OCI-LY7 (cell line): ENCODE measurements around the gene ZKSCAN1. TPM values are rescaled to one million over a fixed set of nuclear protein-coding genes. Genes with fewer than 3 reads are reported as not detected.
"Not testable (repeated sequence)": the region's sequence is repeated elsewhere in the genome, so short reads cannot be mapped to it uniquely, and the experiment has no call there.

Source experiments
- BruUV-seq: library from RNA; stranded (reverse); fragments of 400-500 nt; replicated peaks from 2 replicates; lab custom pipeline; 2021; lab: Mats Ljungman, UMichigan
- CTCF ChIA-PET: fragments of 300-600 bp; sonication (Branson Sonifier 250); formaldehyde crosslinking; loops from one replicate; lab custom pipeline; 2022; ENCODE audit warnings: antibody characterized with exemption; ENCODE audit not compliant: unreplicated experiment; lab: Charles Lee
- POLR2A ChIA-PET: fragments of 300-600 bp; sonication (Branson Sonifier 250); formaldehyde crosslinking; loops from one replicate; lab custom pipeline; 2022; ENCODE audit warnings: antibody characterized with exemption; lab: Charles Lee
- DNase-seq: peaks from one replicate; pipeline ENCODE4 v3.0.0-alpha.2; 2015; ENCODE audit warnings: low spot score
- H2AFZ ChIP-seq: fragments of 200-600 bp; sonication (generic), shearing (Covaris generic); 2 replicates; pipeline ENCODE4 v1.6.1; 2014; ENCODE audit warnings: mild to moderate bottlenecking, antibody characterized with exemption, low read length, moderate library complexity
- H3K27ac ChIP-seq: fragments of 200-600 bp; sonication (generic); 2 replicates; pipeline ENCODE4 v1.5.1; 2014; ENCODE audit warnings: mixed run types, low read depth, mild to moderate bottlenecking, moderate library complexity, low read length, inconsistent platforms; ENCODE audit not compliant: poor library complexity, severe bottlenecking
- H3K36me3 ChIP-seq: fragments of 200-600 bp; sonication (generic); 2 replicates; pipeline ENCODE4 v1.6.1; 2014; ENCODE audit warnings: mild to moderate bottlenecking, antibody characterized with exemption, low read length, moderate library complexity, mixed read lengths; ENCODE audit not compliant: insufficient read depth
- H3K4me1 ChIP-seq: fragments of 200-600 bp; sonication (generic); 2 replicates; pipeline ENCODE4 v1.5.1; 2014; ENCODE audit warnings: mild to moderate bottlenecking, low read length; ENCODE audit not compliant: insufficient read depth, poor library complexity, severe bottlenecking
- H3K4me2 ChIP-seq: fragments of 200-600 bp; sonication (generic); 2 replicates; pipeline ENCODE4 v1.6.1; 2014; ENCODE audit warnings: mild to moderate bottlenecking, low read length
- H3K4me3 ChIP-seq: fragments of 200-600 bp; sonication (generic); 2 replicates; pipeline ENCODE4 v1.5.1; 2014; ENCODE audit warnings: mild to moderate bottlenecking, low read depth, low read length; ENCODE audit not compliant: poor library complexity, severe bottlenecking
- H3K79me2 ChIP-seq: fragments of 200-600 bp; sonication (generic); 2 replicates; pipeline ENCODE4 v1.6.1; 2016; ENCODE audit warnings: low read depth, mild to moderate bottlenecking, low read length, moderate library complexity, mixed read lengths; ENCODE audit not compliant: insufficient read depth
- H3K9me2 ChIP-seq: fragments of 200-600 bp; sonication (generic); 2 replicates; pipeline ENCODE4 v1.6.1; 2016; ENCODE audit warnings: mild to moderate bottlenecking, low read length, mixed read lengths; ENCODE audit not compliant: insufficient read depth
- H3K9me3 ChIP-seq: fragments of 200-600 bp; sonication (generic); 2 replicates; pipeline ENCODE4 v1.6.1; 2014; ENCODE audit warnings: mild to moderate bottlenecking, mixed run types, low read length, mixed read lengths
- H4K20me1 ChIP-seq: fragments of 200-600 bp; sonication (generic); 2 replicates; pipeline ENCODE4 v1.6.1; 2014; ENCODE audit warnings: mild to moderate bottlenecking, antibody characterized with exemption, low read length, moderate library complexity, mixed read lengths; ENCODE audit not compliant: insufficient read depth
- CTCF ChIP-seq: fragments of 200-600 bp; sonication (generic); conservative IDR thresholded peaks from 2 replicates; pipeline ENCODE4 v1.5.1; 2014; ENCODE audit warnings: mild to moderate bottlenecking, antibody characterized with exemption, low read length, moderate library complexity, mixed read lengths
- EZH2phosphoT487 ChIP-seq: fragments of 200-600 bp; sonication (generic); IDR thresholded peaks from 2 replicates; pipeline ENCODE4 v1.6.1; 2018; ENCODE audit warnings: low read depth, borderline replicate concordance, mild to moderate bottlenecking, mixed run types, antibody characterized with exemption, low read length, moderate library complexity, mixed read lengths
- intact Hi-C: fragments of 100-400 bp; cut with micrococcal nuclease; formaldehyde crosslinking; loops from one replicate; pipeline ENCODE4 v1.10.0; 2022; ENCODE audit not compliant: unreplicated experiment
- total RNA-seq, 2 experiments: library from RNA; depleted of rRNA in 1 of 2; stranded (reverse); fragments of >200 nt in 1 of 2; shearing (Covaris generic) in 1 of 2; gene quantifications; 2 replicates each; pipeline ENCODE4 v1.2.3, GENCODE V29; 2014 to 2022

ZKSCAN1 gene
- total RNA-seq, 2 experiments from 2014 or later = 20.2 to 48.1 TPM

- peak; percentile 38 for DNase-seq
- no TSS peak for BruUV-seq
- CTCF ChIA-PET = no interaction called here
- Histone ChIP-seq H2AFZ (no peak within 1 kb of the TSS), H3K9me2 (no peaks in the 10 kb centered on the region), H4K20me1 (no peaks in the 10 kb centered on the region), H3K79me2 (no peaks in the 10 kb centered on the region), H3K4me2 (peak within 1 kb of the TSS; percentile 34; the same call in 1 of the 2 replicates), H3K4me1 (peaks cover 21% of the 10 kb centered on the region), H3K36me3 (no peaks in the 10 kb centered on the region), H3K4me3 (no peak within 1 kb of the TSS), H3K27ac (no peak within 1 kb of the TSS), H3K9me3 (no peaks in the 10 kb centered on the region)
- POLR2A ChIA-PET = no interaction called here
- TF ChIP-seq CTCF = no peak
- TF ChIP-seq EZH2phosphoT487 = no peak
- intact Hi-C loops = loop anchor here (5.0 kb wide), 1 partner anchor 59 kb away; the partner anchor contains the start of gene TRIM4
Observed at GRCh38 chr7:99975782-99976521, 39.4 kb upstream of the ZKSCAN1 start, which contains the start of gene AZGP1. Gene AZGP1 (minus strand): TSS chr7:99976031. CDS start chr7:99976020, 11 bp downstream.

DNA sequence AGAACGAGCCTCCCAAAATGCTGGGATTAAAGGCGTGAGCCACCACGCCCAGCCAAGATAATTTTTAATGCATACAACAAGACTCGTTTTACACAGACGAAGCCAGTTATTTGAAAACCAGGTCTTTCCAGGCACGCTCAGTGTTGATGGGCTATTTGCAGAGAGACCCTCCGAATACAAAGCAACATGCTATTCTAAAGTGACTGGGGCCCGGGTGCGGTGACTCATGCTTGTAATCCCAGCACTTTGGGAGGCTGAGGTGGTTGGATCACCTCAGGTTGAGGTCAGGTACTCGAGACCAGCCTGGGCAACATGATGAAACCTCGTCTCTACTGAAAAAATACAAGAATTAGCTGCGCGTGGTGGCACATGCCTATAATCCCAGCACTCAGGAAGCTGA, 38.8 kb upstream of the ZKSCAN1 start:
- Histone ChIP-seq H3K4me2 (peak overlapping the region; percentile 34; the same call in 1 of the 2 replicates), H3K9me3 (no peaks in the 10 kb centered on the region), H3K36me3 (no peaks in the 10 kb centered on the region), H2AFZ (no peak overlapping the region), H4K20me1 (no peaks in the 10 kb centered on the region), H3K27ac (no peak overlapping the region), H3K4me1 (peaks cover 22% of the 10 kb centered on the region), H3K9me2 (no peaks in the 10 kb centered on the region), H3K79me2 (no peaks in the 10 kb centered on the region), H3K4me3 (no peak overlapping the region)
- CTCF ChIA-PET = no interaction called here
- intact Hi-C loops = loop anchor here (5.0 kb wide), 1 partner anchor 59 kb away; the partner anchor contains the start of gene TRIM4
- no TSS peak for BruUV-seq
- no peak for TF ChIP-seq CTCF
- no peak for TF ChIP-seq EZH2phosphoT487
- POLR2A ChIA-PET = no interaction called here
- DNase-seq = no peak

GRCh38 chr7:99979814-99980225, 35.6 kb upstream of the ZKSCAN1 start:
- H2AFZ ChIP-seq, BruUV-seq, H3K4me3 ChIP-seq, CTCF ChIA-PET, H3K9me3 ChIP-seq, H3K36me3 ChIP-seq, H4K20me1 ChIP-seq, H3K79me2 ChIP-seq, H3K9me2 ChIP-seq, H3K27ac ChIP-seq: not testable (repeated sequence)
- intact Hi-C loops = loop anchor here (1.0 to 5.0 kb wide), 3 partner anchors 36 to 151 kb away; partner anchors contain the start of gene TRIM4
- Histone ChIP-seq H3K4me1 (peaks cover 22% of the 10 kb centered on the region), H3K4me2 (peak overlapping the region; percentile 67)
- POLR2A ChIA-PET = interaction anchor here (0.6 kb wide), 1 partner anchor 557 kb away, joined by 8 read pairs; no protein-coding TSS in a partner anchor
- TF ChIP-seq CTCF = peak; percentile 85
- DNase-seq = peak; percentile 31

- Histone ChIP-seq H3K4me2 (peak overlapping the region; percentile 67), H2AFZ (peak overlapping the region; percentile 44; the same call in 1 of the 2 replicates), H3K4me1 (peaks cover 22% of the 10 kb centered on the region), H3K27ac (peak overlapping the region; percentile 13), H3K4me3 (peak overlapping the region; percentile 38)
- H3K9me3 ChIP-seq, POLR2A ChIA-PET, H3K9me2 ChIP-seq, H4K20me1 ChIP-seq, BruUV-seq, H3K36me3 ChIP-seq, intact Hi-C loops, CTCF ChIA-PET, H3K79me2 ChIP-seq: not testable (repeated sequence)
- DNase-seq = peak; percentile 66
Observed at GRCh38 chr7:99980448-99980872, 34.9 kb upstream of the ZKSCAN1 start.
